Activated CD8-positive, alpha-beta T cell treated with anti-CD3 and anti-CD28 coated beads for 36 hours (primary cell): ENCODE measurements around the gene ZNF853. TPM values are rescaled to one million over a fixed set of nuclear protein-coding genes. Genes with fewer than 3 reads are reported as not detected.

Source experiments
- ATAC-seq: fragments of 200-7000 bp; cut with Tn5 transposase; one replicate; pipeline ENCODE4 v1.10.0; 2021; ENCODE audit warnings: mild to moderate bottlenecking, moderate library complexity
- CTCF ChIA-PET: fragments of 350-600 bp; sonication (Branson Sonifier 250); formaldehyde crosslinking; loops from one replicate; lab custom pipeline; 2021; ENCODE audit warnings: antibody characterized with exemption; lab: Charles Lee
- POLR2A ChIA-PET: fragments of 350-600 bp; sonication (Branson Sonifier 250); formaldehyde crosslinking; loops from one replicate; lab custom pipeline; 2021; ENCODE audit warnings: antibody characterized with exemption; lab: Charles Lee
- DNase-seq: peaks from one replicate; pipeline ENCODE4 v3.0.0-alpha.2; 2020
- H3K27ac Mint-ChIP-seq: one replicate; pipeline ENCODE4 v1.8.0; 2021; ENCODE audit warnings: mild to moderate bottlenecking, mixed read lengths
- H3K27me3 Mint-ChIP-seq: one replicate; pipeline ENCODE4 v1.8.0; 2021; ENCODE audit warnings: mixed read lengths
- H3K36me3 Mint-ChIP-seq: one replicate; pipeline ENCODE4 v1.8.0; 2021; ENCODE audit warnings: low read depth, mixed read lengths
- H3K4me1 Mint-ChIP-seq: one replicate; pipeline ENCODE4 v1.8.0; 2021; ENCODE audit warnings: low read depth, mixed read lengths
- H3K4me3 Mint-ChIP-seq: one replicate; pipeline ENCODE4 v1.8.0; 2021; ENCODE audit warnings: mild to moderate bottlenecking, moderate library complexity, mixed read lengths
- H3K9me3 Mint-ChIP-seq: one replicate; pipeline ENCODE4 v1.8.0; 2021; ENCODE audit warnings: mixed read lengths
- CTCF ChIP-seq: fragments of 200-600 bp; IDR thresholded peaks from one replicate; pipeline ENCODE4 v1.8.0; 2022; ENCODE audit warnings: antibody characterized with exemption, mild to moderate bottlenecking
- intact Hi-C: fragments of 100-400 bp; cut with micrococcal nuclease; formaldehyde crosslinking; loops from one replicate; pipeline ENCODE4 v1.10.0; 2022
- total RNA-seq, 2 experiments: library from RNA; stranded (reverse); gene quantifications; one replicate each; pipeline ENCODE4 v1.2.3, GENCODE V29; 2021

Gene ZNF853
- total RNA-seq, 2 experiments from 2014 or later, result 1.3 to 1.8 TPM

- ChIA-PET CTCF (no interaction called here), POLR2A (interaction anchor here (1.1 kb wide), 1 partner anchor 9 kb away, joined by 6 read pairs; no protein-coding TSS in a partner anchor)
- Mint-ChIP-seq H3K27me3 (no peaks in the 10 kb centered on the region), H3K36me3 (peaks cover 46% of the 10 kb centered on the region), H3K4me3 (no peak overlapping the region), H3K27ac (no peak overlapping the region), H3K9me3 (peaks cover 9% of the 10 kb centered on the region), H3K4me1 (no peaks in the 10 kb centered on the region)
- no peak for TF ChIP-seq CTCF
- ATAC-seq, result no peak
- no peak for DNase-seq
- intact Hi-C loops, result no loop called here
These were observed 35.2 kb downstream of the ZNF853 start for GRCh38 chr7:6650521-6651011.

GRCh38 chr7:6651851-6652445 is 36.5 kb downstream of the ZNF853 start:
- H3K4me1 Mint-ChIP-seq, result no peaks in the 10 kb centered on the region
- no peak overlapping the region for H3K27ac Mint-ChIP-seq
- peaks cover 9% of the 10 kb centered on the region for H3K9me3 Mint-ChIP-seq
- intact Hi-C loops, result no loop called here
- DNase-seq (no peak), ATAC-seq (no peak)
- H3K27me3 Mint-ChIP-seq, result no peaks in the 10 kb centered on the region
- peaks cover 44% of the 10 kb centered on the region for H3K36me3 Mint-ChIP-seq
- TF ChIP-seq CTCF, result no peak
- ChIA-PET CTCF (no interaction called here), POLR2A (no interaction called here)
- no peak overlapping the region for H3K4me3 Mint-ChIP-seq

GRCh38 chr7:6652446-6653011 is 37.1 kb downstream of the ZNF853 start:
- Mint-ChIP-seq H3K27ac (no peak overlapping the region), H3K4me1 (no peaks in the 10 kb centered on the region), H3K9me3 (peaks cover 9% of the 10 kb centered on the region), H3K4me3 (no peak overlapping the region), H3K27me3 (no peaks in the 10 kb centered on the region), H3K36me3 (peaks cover 44% of the 10 kb centered on the region)
- TF ChIP-seq CTCF, result no peak
- CTCF ChIA-PET, result no interaction called here
- ATAC-seq, result no peak
- POLR2A ChIA-PET, result no interaction called here
- intact Hi-C loops, result no loop called here
- DNase-seq, result no peak

- Mint-ChIP-seq H3K4me1 (no peaks in the 10 kb centered on the region), H3K27ac (no peak overlapping the region), H3K9me3 (peaks cover 9% of the 10 kb centered on the region), H3K4me3 (no peak overlapping the region), H3K27me3 (no peaks in the 10 kb centered on the region), H3K36me3 (peaks cover 42% of the 10 kb centered on the region)
- intact Hi-C loops, result no loop called here
- DNase-seq (no peak), ATAC-seq (no peak)
- CTCF ChIA-PET, result no interaction called here
- POLR2A ChIA-PET, result interaction anchor here (0.5 kb wide), 1 partner anchor 39 kb away, joined by 3 read pairs; no protein-coding TSS in a partner anchor
- TF ChIP-seq CTCF, result no peak
These were observed 37.9 kb downstream of the ZNF853 start for GRCh38 chr7:6653071-6654003.
